Trophoblast cell (in vitro differentiated cells and primary cell): Measurements from ENCODE around the gene N4BP3.
A peak's percentile ranks its signal among the peaks of the same experiment; 100 is the strongest.

Experiments used
- DNase-seq, 2 donors: peaks; one replicate each; pipeline ENCODE4 v3.0.0-alpha.2; 2016
- H2AFZ ChIP-seq: 2 replicates; pipeline ENCODE4 v1.6.1; 2013; ENCODE audit warnings: low read length, moderate library complexity, mild to moderate bottlenecking; ENCODE audit not compliant: insufficient read depth, poor library complexity
- H2AK5ac ChIP-seq: 2 replicates; pipeline ENCODE4 v1.6.1; 2013; ENCODE audit warnings: mild to moderate bottlenecking, low read length
- H2BK120ac ChIP-seq: 2 replicates; pipeline ENCODE4 v1.6.1; 2013; ENCODE audit warnings: low read length, mild to moderate bottlenecking, moderate library complexity; ENCODE audit not compliant: insufficient read depth, poor library complexity
- H2BK12ac ChIP-seq: 2 replicates; pipeline ENCODE4 v1.6.1; 2013; ENCODE audit warnings: mild to moderate bottlenecking, low read length, moderate library complexity
- H2BK5ac ChIP-seq: 2 replicates; pipeline ENCODE4 v1.6.1; 2013; ENCODE audit warnings: low read length, low read depth, moderate library complexity, mild to moderate bottlenecking; ENCODE audit not compliant: poor library complexity
- H3K14ac ChIP-seq: 2 replicates; pipeline ENCODE4 v1.6.1; 2013; ENCODE audit warnings: mild to moderate bottlenecking, low read length
- H3K18ac ChIP-seq: 2 replicates; pipeline ENCODE4 v1.6.1; 2013; ENCODE audit warnings: mild to moderate bottlenecking, low read length
- H3K23ac ChIP-seq: 2 replicates; pipeline ENCODE4 v1.6.1; 2013; ENCODE audit warnings: low read length
- H3K27ac ChIP-seq: 2 replicates; pipeline ENCODE4 v1.5.1; 2013; ENCODE audit warnings: low read depth, mild to moderate bottlenecking, inconsistent platforms, low read length, moderate library complexity
- H3K27me3 ChIP-seq: 2 replicates; pipeline ENCODE4 v1.6.1; 2013; ENCODE audit warnings: inconsistent platforms, mild to moderate bottlenecking, low read length, moderate library complexity; ENCODE audit not compliant: insufficient read depth
- H3K36me3 ChIP-seq, 2 experiments: 1 replicate in 1 of 2; 2 replicates in 1 of 2; pipeline ENCODE4 v1.6.1; 2013; ENCODE audit warnings: low read length in 2 of 2, mild to moderate bottlenecking in 2 of 2, moderate library complexity in 1 of 2; ENCODE audit not compliant: insufficient read depth in 2 of 2, control insufficient read depth in 1 of 2
- H3K4ac ChIP-seq: 2 replicates; pipeline ENCODE4 v1.6.1; 2013; ENCODE audit warnings: low read depth, mild to moderate bottlenecking, low read length, moderate library complexity
- H3K4me1 ChIP-seq, 2 experiments: 1 replicate in 1 of 2; 2 replicates in 1 of 2; pipeline ENCODE4 v1.6.1; 2013; ENCODE audit warnings: low read length in 2 of 2, mild to moderate bottlenecking in 2 of 2, moderate library complexity in 1 of 2; ENCODE audit not compliant: insufficient read depth in 2 of 2, control insufficient read depth in 1 of 2
- H3K4me2 ChIP-seq: 2 replicates; pipeline ENCODE4 v1.6.1; 2013; ENCODE audit warnings: inconsistent platforms, mild to moderate bottlenecking, low read length, moderate library complexity
- H3K4me3 ChIP-seq: 2 replicates; pipeline ENCODE4 v1.5.1; 2013; ENCODE audit warnings: mild to moderate bottlenecking, low read depth, low read length, inconsistent platforms
- H3K79me1 ChIP-seq: one replicate; pipeline ENCODE4 v1.6.1; 2013; ENCODE audit warnings: low read length
- H3K79me2 ChIP-seq: 2 replicates; pipeline ENCODE4 v1.6.1; 2013; ENCODE audit warnings: low read length, mild to moderate bottlenecking; ENCODE audit not compliant: control insufficient read depth, insufficient read depth, poor library complexity
- H3K9ac ChIP-seq: 2 replicates; pipeline ENCODE4 v1.6.1; 2013; ENCODE audit warnings: mild to moderate bottlenecking, low read length
- H3K9me3 ChIP-seq: 2 replicates; pipeline ENCODE4 v1.6.1; 2013; ENCODE audit warnings: low read depth, mild to moderate bottlenecking, control low read depth, inconsistent platforms, low read length; ENCODE audit not compliant: insufficient read depth
- H4K12ac ChIP-seq: 2 replicates; pipeline ENCODE4 v1.6.1; 2013; ENCODE audit warnings: low read depth, mild to moderate bottlenecking, low read length, moderate library complexity
- H4K8ac ChIP-seq: 2 replicates; pipeline ENCODE4 v1.6.1; 2013; ENCODE audit warnings: low read depth, mild to moderate bottlenecking, low read length, moderate library complexity
- H4K91ac ChIP-seq: one replicate; pipeline ENCODE4 v1.6.1; 2013; ENCODE audit warnings: low read depth, mild to moderate bottlenecking, low read length, moderate library complexity
- WGBS: extraction: QIAGEN DNeasy Blood & Tissue Kit; methylation state at CpG from one replicate; pipeline ENCODE4 v1.1.7; 2013; ENCODE audit warnings: missing lambda C conversion rate; ENCODE audit not compliant: insufficient read length, insufficient coverage; ENCODE audit errors: extremely low coverage; 5-methylcytosine and 5-hydroxymethylcytosine counted together

Gene N4BP3

GRCh38 chr5:178122346-178122745 lies 9.0 kb downstream of the N4BP3 start:
- no CpG with 5 or more reads among the region's 5 CpGs for WGBS
- no peak overlapping the region for H4K91ac ChIP-seq

GRCh38 chr5:178123094-178123965 lies 10.0 kb downstream of the N4BP3 start:
- Histone ChIP-seq H3K4me2 (no peak overlapping the region), H4K8ac (no peak overlapping the region), H2BK120ac (peak overlapping the region; percentile 46), H3K9ac (no peak overlapping the region), H3K4me1 (peaks cover 20 to 24% of the 10 kb centered on the region in 2 experiments), H3K27me3 (no peaks in the 10 kb centered on the region), H3K36me3 (peaks cover 18 to 19% of the 10 kb centered on the region in 2 experiments), H3K14ac (no peak overlapping the region), H3K4me3 (no peak overlapping the region), H2BK12ac (peak overlapping the region; percentile 27), H2BK5ac (no peak overlapping the region), H3K9me3 (no peaks in the 10 kb centered on the region), H2AK5ac (peak overlapping the region; percentile 42), H3K79me1 (peaks cover 6% of the 10 kb centered on the region), H3K18ac (no peak overlapping the region), H4K91ac (peak overlapping the region; percentile 62), H2AFZ (no peak overlapping the region), H3K23ac (no peak overlapping the region), H3K27ac (no peak overlapping the region), H4K12ac (no peak overlapping the region), H3K79me2 (no peaks in the 10 kb centered on the region), H3K4ac (no peak overlapping the region)
- no CpG with 5 or more reads among the region's 13 CpGs for WGBS
- no peak for DNase-seq

More at GRCh38 chr5:178122346-178122745, 9.0 kb downstream of the N4BP3 start:
- H2BK12ac ChIP-seq: no peak overlapping the region
- H2AK5ac ChIP-seq: no peak overlapping the region
- no peak overlapping the region for H3K23ac ChIP-seq
- no peaks in the 10 kb centered on the region for H3K79me2 ChIP-seq
- no peak overlapping the region for H3K4ac ChIP-seq
- no peak overlapping the region for H3K18ac ChIP-seq
- H2BK5ac ChIP-seq: no peak overlapping the region
- H4K8ac ChIP-seq: no peak overlapping the region
- no peak overlapping the region for H3K27ac ChIP-seq
- peaks cover 6% of the 10 kb centered on the region for H3K79me1 ChIP-seq
- no peaks in the 10 kb centered on the region for H3K9me3 ChIP-seq
- H2BK120ac ChIP-seq: no peak overlapping the region
- H4K12ac ChIP-seq: no peak overlapping the region
- no peak overlapping the region for H3K14ac ChIP-seq
- H3K4me2 ChIP-seq: no peak overlapping the region
- no peak overlapping the region for H2AFZ ChIP-seq
- no peak for DNase-seq
- no peak overlapping the region for H3K4me3 ChIP-seq
- no peaks in the 10 kb centered on the region for H3K27me3 ChIP-seq
- H3K36me3 ChIP-seq: peaks cover 18 to 19% of the 10 kb centered on the region in 2 experiments
- no peak overlapping the region for H3K9ac ChIP-seq
- peaks cover 20 to 24% of the 10 kb centered on the region in 2 experiments for H3K4me1 ChIP-seq

- H3K4me3 ChIP-seq: no peak overlapping the region
- H2BK12ac ChIP-seq: peak overlapping the region; percentile 27
- no peaks in the 10 kb centered on the region for H3K9me3 ChIP-seq
- H3K36me3 ChIP-seq: peaks cover 18 to 19% of the 10 kb centered on the region in 2 experiments
- H3K27ac ChIP-seq: peak overlapping the region; percentile 2
- DNase-seq: peak; percentile 87 to 88
- no peak overlapping the region for H3K14ac ChIP-seq
- H2AFZ ChIP-seq: no peak overlapping the region
- H2BK5ac ChIP-seq: no peak overlapping the region
- peak overlapping the region; percentile 42 for H2AK5ac ChIP-seq
- no peak overlapping the region for H4K8ac ChIP-seq
- H3K27me3 ChIP-seq: no peaks in the 10 kb centered on the region
- H4K91ac ChIP-seq: peak overlapping the region; percentile 62
- H3K79me1 ChIP-seq: peaks cover 6% of the 10 kb centered on the region
- no peak overlapping the region for H3K23ac ChIP-seq
- no peak overlapping the region for H4K12ac ChIP-seq
- peak overlapping the region; percentile 68 for H3K18ac ChIP-seq
- H3K4me2 ChIP-seq: no peak overlapping the region
- H3K4ac ChIP-seq: no peak overlapping the region
- H2BK120ac ChIP-seq: peak overlapping the region; percentile 46
- H3K4me1 ChIP-seq: peaks cover 20 to 24% of the 10 kb centered on the region in 2 experiments
- H3K9ac ChIP-seq: no peak overlapping the region
- WGBS: no CpG with 5 or more reads among the region's 18 CpGs
- no peaks in the 10 kb centered on the region for H3K79me2 ChIP-seq
These were observed 10.9 kb downstream of the N4BP3 start for GRCh38 chr5:178123966-178124925.

GRCh38 chr5:178125253-178125906 lies 12.0 kb downstream of the N4BP3 start:
- Histone ChIP-seq H4K12ac (no peak overlapping the region), H3K79me1 (peaks cover 7% of the 10 kb centered on the region), H3K4me2 (no peak overlapping the region), H2BK120ac (no peak overlapping the region), H3K4me3 (no peak overlapping the region), H2AK5ac (no peak overlapping the region), H3K9ac (no peak overlapping the region), H3K9me3 (no peaks in the 10 kb centered on the region), H3K27ac (no peak overlapping the region), H4K91ac (no peak overlapping the region), H3K27me3 (no peaks in the 10 kb centered on the region), H3K4ac (no peak overlapping the region), H2BK12ac (no peak overlapping the region), H2AFZ (no peak overlapping the region), H2BK5ac (no peak overlapping the region), H3K18ac (no peak overlapping the region), H4K8ac (no peak overlapping the region), H3K36me3 (peaks cover 12 to 15% of the 10 kb centered on the region in 2 experiments), H3K14ac (no peak overlapping the region), H3K23ac (no peak overlapping the region), H3K4me1 (peaks cover 20 to 24% of the 10 kb centered on the region in 2 experiments), H3K79me2 (peaks cover under 1% of the 10 kb centered on the region)
- no peak for DNase-seq
- no CpG with 5 or more reads among the region's 10 CpGs for WGBS
